ENCODE results near the gene RAD51C. TPM values are rescaled to one million over a fixed set of nuclear protein-coding genes. Genes with fewer than 3 reads are reported as not detected.
A peak's percentile ranks its signal among the peaks of the same experiment; 100 is the strongest.

RAD51C gene
- polyA plus RNA-seq, 1 of the 3 experiments (the other 2 are of a cell fraction) = 36.1 TPM

- no peaks in the 10 kb centered on the region for H3K9me2 ChIP-seq
- H3K27me3 ChIP-seq (ENCODE audit: insufficient read depth) = no peaks in the 10 kb centered on the region
- H3K4me1 ChIP-seq (ENCODE audit: control insufficient read depth in 1 of 2, insufficient read depth in 2 of 2, low read depth in 1 of 2, low read length in 1 of 2) = no peaks in the 10 kb centered on the region; a peak in 1 of 4 replicates
- no peak for TF ChIP-seq FOSL2 (IDR thresholded peaks at IDR 0.05; ENCODE audit: borderline replicate concordance, low read depth)
- TF ChIP-seq JUND (IDR thresholded peaks at IDR 0.05) = no peak
- CTCF ChIA-PET = interaction anchor here (1.2 to 1.5 kb wide), 3 partner anchors 26 to 79 kb away, joined by 3 to 4 read pairs (median 4); no protein-coding TSS in a partner anchor
- H2AFZ ChIP-seq (ENCODE audit: low read depth) = no peak overlapping the region
- H3K36me3 ChIP-seq (replicated peaks in 1 of 2; ENCODE audit: control insufficient read depth in 1 of 2, insufficient read depth in 2 of 2, low read length in 1 of 2) = no peaks in the 10 kb centered on the region
- H3K27ac ChIP-seq (ENCODE audit: low read depth in 2 of 2, low read length in 1 of 2) = no peak overlapping the region
- DNase-seq = no peak
- H3K9me3 ChIP-seq = no peaks in the 10 kb centered on the region
- no peak overlapping the region for H3K9ac ChIP-seq
- WGBS (ENCODE audit: low lambda C conversion rate) = 82% methylated on average over 19 of the region's 19 CpGs
- peaks cover 5% of the 10 kb centered on the region for H3F3A ChIP-seq (replicated peaks; ENCODE audit: insufficient read depth)
- H3K4me2 ChIP-seq = no peak overlapping the region
- no peaks in the 10 kb centered on the region for H3K79me2 ChIP-seq (ENCODE audit: insufficient read depth)
- no peak overlapping the region for H3K4me3 ChIP-seq (ENCODE audit: low read depth in 2 of 2, low read length in 1 of 2)
- no peaks in the 10 kb centered on the region for H4K20me1 ChIP-seq (ENCODE audit: insufficient read depth)
- POLR2A ChIA-PET = interaction anchor here (1.3 kb wide), 1 partner anchor 35 kb away, joined by 5 read pairs; no protein-coding TSS in a partner anchor
Observed at GRCh38 chr17:58666858-58667267, 25.5 kb upstream of the RAD51C start.

- POLR2A ChIA-PET = no interaction called here
- H3F3A ChIP-seq (replicated peaks; ENCODE audit: insufficient read depth) = peaks cover 5% of the 10 kb centered on the region
- H3K4me2 ChIP-seq = no peak overlapping the region
- no peak overlapping the region for H3K9ac ChIP-seq
- H4K20me1 ChIP-seq (ENCODE audit: insufficient read depth) = no peaks in the 10 kb centered on the region
- DNase-seq = no peak
- CTCF ChIA-PET = interaction anchor here (1.4 kb wide), 1 partner anchor 80 kb away, joined by 4 read pairs; no protein-coding TSS in a partner anchor
- WGBS (ENCODE audit: low lambda C conversion rate) = 57% methylated on average over 1 of the region's 1 CpG
- H3K79me2 ChIP-seq (ENCODE audit: insufficient read depth) = no peaks in the 10 kb centered on the region
- H3K9me3 ChIP-seq = no peaks in the 10 kb centered on the region
- H3K9me2 ChIP-seq = no peaks in the 10 kb centered on the region
- no peaks in the 10 kb centered on the region; a peak in 1 of 4 replicates for H3K4me1 ChIP-seq (ENCODE audit: control insufficient read depth in 1 of 2, insufficient read depth in 2 of 2, low read depth in 1 of 2, low read length in 1 of 2)
- no peaks in the 10 kb centered on the region for H3K27me3 ChIP-seq (ENCODE audit: insufficient read depth)
- H3K27ac ChIP-seq (ENCODE audit: low read depth in 2 of 2, low read length in 1 of 2) = no peak overlapping the region
- H3K4me3 ChIP-seq (ENCODE audit: low read depth in 2 of 2, low read length in 1 of 2) = no peak overlapping the region
- no peak overlapping the region for H2AFZ ChIP-seq (ENCODE audit: low read depth)
- H3K36me3 ChIP-seq (replicated peaks in 1 of 2; ENCODE audit: control insufficient read depth in 1 of 2, insufficient read depth in 2 of 2, low read length in 1 of 2) = no peaks in the 10 kb centered on the region
- TF ChIP-seq RXRA (IDR thresholded peaks at IDR 0.05; ENCODE audit: borderline replicate concordance, low read depth) (no peak), FOSL2 (IDR thresholded peaks at IDR 0.05; ENCODE audit: borderline replicate concordance, low read depth) (0 out of 2 replicates have a peak, but pooled peaks have one; percentile 25), TEAD4 (IDR thresholded peaks at IDR 0.05; ENCODE audit: borderline replicate concordance, insufficient read depth) (no peak)
Observed at GRCh38 chr17:58667934-58668597, 24.3 kb upstream of the RAD51C start.

GRCh38 chr17:58668598-58668935 is 23.8 kb upstream of the RAD51C start:
- H3K27me3 ChIP-seq (ENCODE audit: insufficient read depth) = no peaks in the 10 kb centered on the region
- ChIA-PET POLR2A (no interaction called here), CTCF (no interaction called here)

More at GRCh38 chr17:58668598-58668935, 23.8 kb upstream of the RAD51C start:
- Histone ChIP-seq H2AFZ (ENCODE audit: low read depth) (no peak overlapping the region), H3K9me2 (no peaks in the 10 kb centered on the region), H3K9ac (no peak overlapping the region), H3K36me3 (replicated peaks in 1 of 2; ENCODE audit: control insufficient read depth in 1 of 2, insufficient read depth in 2 of 2, low read length in 1 of 2) (no peaks in the 10 kb centered on the region), H4K20me1 (ENCODE audit: insufficient read depth) (no peaks in the 10 kb centered on the region), H3K4me3 (ENCODE audit: low read depth in 2 of 2, low read length in 1 of 2) (no peak overlapping the region), H3K79me2 (ENCODE audit: insufficient read depth) (no peaks in the 10 kb centered on the region), H3K9me3 (no peaks in the 10 kb centered on the region), H3F3A (replicated peaks; ENCODE audit: insufficient read depth) (peaks cover 5% of the 10 kb centered on the region), H3K27ac (ENCODE audit: low read depth in 2 of 2, low read length in 1 of 2) (no peak overlapping the region), H3K4me2 (no peak overlapping the region), H3K4me1 (ENCODE audit: control insufficient read depth in 1 of 2, insufficient read depth in 2 of 2, low read depth in 1 of 2, low read length in 1 of 2) (no peaks in the 10 kb centered on the region; a peak in 1 of 4 replicates)
- WGBS (ENCODE audit: low lambda C conversion rate) = 87% methylated on average over 2 of the region's 2 CpGs
- TF ChIP-seq CTCF (IDR thresholded peaks at IDR 0.05) (no peak), GATA2 (CRISPR knock-in tag; IDR thresholded peaks at IDR 0.05) (no peak), POLR2AphosphoS5 (IDR thresholded peaks at IDR 0.05; ENCODE audit: low read depth, low read length) (no peak), ELF1 (IDR thresholded peaks at IDR 0.05) (no peak)
- no peak for DNase-seq
